HG02759 (cell line): Measurements from ENCODE around the gene HDHD2.

ENCODE experiments used
- ATAC-seq: cut with Tn5 transposase; IDR thresholded peaks from one replicate; pipeline ENCODE4 v1.9.1; 2021; ENCODE audit warnings: mild to moderate bottlenecking, moderate library complexity; ENCODE audit not compliant: unreplicated experiment

HDHD2 gene

DNA sequence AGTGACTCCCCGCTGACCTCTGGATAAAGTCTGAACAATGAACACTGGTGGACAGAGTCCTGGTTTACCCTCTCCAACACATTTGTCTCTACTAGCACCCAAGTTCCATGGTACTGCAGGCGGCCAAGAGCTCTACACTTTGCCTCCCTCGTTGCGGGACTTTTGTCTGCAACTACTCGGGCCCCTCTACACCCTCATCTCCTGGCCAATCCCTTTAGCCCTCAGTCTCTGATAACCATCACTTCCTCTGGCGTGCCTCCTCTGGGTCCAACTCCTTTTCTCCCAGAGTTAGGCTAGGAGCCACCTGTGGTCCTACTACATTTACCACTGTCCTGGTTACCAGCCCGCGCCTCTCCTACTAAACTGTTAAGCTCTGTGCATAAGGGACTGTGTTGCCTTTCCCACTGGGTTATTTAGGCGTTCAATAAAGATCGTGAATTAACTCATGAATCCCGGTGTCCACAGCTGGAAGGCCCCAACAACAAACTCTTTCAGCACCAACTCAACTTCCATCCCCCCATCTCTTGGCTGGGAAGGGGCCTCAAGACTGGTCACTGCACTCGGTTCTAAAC is 757 bp downstream of the HDHD2 start:
- no peak for ATAC-seq

DNA sequence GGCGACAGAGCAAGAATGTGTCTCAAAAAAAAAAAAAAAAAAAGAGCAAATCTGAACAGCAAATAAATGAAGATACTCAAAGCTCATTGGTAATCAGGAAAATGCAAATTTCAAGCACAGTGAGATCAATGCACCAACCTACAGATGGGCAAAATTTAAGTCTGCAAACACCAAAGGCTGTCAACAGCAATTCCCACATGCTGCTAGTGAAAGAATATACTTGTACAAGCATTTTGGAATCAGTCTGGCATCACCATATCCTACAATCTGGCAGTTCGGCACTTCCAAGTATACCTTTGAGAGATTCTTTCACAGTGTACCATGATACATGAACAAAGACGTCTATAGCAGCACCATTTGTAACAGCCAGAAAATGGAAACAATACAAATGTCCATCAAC is 4.1 kb downstream of the HDHD2 start:
- no peak for ATAC-seq

DNA sequence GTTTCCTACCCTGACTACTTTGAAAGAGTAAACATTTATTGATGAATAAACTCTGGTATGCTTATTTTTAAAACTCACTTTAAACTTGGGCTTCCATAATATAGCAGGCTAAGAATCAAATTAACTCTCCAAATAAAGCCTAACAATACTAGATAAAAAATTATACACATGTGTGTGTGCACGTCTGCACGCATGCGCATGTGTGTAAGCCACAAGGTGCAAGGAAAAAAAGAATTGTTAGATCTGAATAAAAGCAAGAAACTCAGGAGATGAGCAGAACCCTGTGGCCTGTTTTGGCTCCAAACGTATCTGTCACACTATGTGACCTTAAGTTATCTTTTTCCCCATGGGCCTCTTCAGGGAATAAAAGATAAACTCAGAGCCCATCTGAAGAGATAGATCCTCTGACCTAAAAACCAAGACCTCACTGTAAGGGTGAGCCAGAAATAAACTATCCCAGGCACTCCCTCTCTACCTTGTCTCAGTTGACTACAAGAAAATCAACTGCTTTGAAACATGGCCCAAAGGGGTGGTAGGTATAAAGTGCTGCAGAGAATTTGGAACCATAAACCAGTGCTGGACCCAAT is 6.3 kb downstream of the HDHD2 start:
- ATAC-seq, result no peak

DNA sequence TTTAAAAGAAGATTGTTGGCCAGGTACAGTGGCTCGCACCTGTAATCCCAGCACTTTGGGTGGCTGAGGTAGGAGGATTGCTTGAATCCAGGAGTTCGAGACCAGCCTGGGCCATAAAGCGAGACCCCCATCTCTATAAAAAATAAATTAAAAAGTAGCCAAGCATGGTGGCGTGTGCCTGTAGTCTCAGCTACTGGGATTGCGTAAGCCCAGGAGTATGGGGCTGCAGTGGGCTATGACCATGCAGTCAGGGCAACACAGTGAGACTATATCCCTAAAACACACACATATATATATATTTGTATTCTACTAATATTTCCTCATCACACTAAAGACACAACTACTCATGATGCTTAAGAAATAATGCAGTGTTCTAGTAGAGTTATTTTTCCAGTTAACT is 7.1 kb downstream of the HDHD2 start:
- ATAC-seq, result no peak

DNA sequence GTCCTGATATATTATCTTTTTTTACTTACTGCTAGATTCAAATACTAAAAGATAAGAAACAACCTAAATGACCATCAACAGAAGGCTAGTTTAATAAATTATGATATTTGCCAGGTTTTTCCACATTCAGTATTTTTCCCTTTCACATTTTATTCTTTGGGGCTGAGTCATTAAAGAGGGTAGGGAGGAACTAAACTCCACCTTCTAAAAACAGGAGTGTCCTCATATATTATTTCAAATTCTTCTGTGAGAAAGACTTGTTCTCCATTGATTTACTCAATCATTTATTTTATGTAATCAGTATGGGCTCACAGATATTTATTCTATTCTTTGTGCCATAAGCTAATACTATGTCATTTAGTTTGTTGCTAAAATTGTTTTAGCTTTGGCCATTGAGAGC is 9.0 kb downstream of the HDHD2 start:
- no peak for ATAC-seq

DNA sequence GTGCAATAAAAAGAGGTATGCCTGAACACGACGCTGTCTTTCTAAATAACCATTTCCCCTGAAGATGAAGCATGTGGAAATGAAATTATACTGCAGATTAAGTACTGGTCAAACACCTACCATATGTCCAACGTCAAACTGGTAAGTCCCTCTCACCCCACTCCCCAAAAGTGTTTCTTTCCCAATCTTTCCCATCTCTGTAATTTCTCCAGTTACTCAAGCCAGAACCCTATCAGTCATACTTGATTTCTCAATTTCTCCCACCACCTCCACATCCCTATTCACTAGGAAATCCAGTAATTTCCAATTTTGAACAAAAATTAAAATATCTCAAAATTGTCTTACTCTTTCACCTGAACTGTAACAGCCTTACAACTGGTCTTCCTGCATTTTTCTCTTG is 29.2 kb downstream of the HDHD2 start:
- ATAC-seq, result no peak

DNA sequence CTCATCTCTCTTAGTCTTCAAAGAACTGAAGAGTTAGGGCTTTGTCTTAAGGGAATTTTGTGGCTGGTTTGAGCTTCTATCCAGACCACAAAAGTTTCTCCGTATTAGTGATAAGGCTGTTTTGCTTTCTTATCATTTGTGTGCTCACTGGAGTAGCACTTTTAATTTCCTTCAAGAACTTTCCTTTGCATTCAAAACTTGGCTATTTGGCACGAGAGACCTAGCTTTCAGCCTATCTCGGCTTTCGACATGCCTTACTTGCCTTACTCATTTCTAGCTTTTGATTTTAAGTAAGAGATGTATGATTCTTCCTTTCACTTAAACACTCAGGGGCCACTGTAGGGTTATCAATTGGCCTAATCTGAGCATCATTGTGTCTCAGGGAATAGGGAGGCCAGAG is 29.9 kb downstream of the HDHD2 start:
- ATAC-seq, result peak; percentile 98

DNA sequence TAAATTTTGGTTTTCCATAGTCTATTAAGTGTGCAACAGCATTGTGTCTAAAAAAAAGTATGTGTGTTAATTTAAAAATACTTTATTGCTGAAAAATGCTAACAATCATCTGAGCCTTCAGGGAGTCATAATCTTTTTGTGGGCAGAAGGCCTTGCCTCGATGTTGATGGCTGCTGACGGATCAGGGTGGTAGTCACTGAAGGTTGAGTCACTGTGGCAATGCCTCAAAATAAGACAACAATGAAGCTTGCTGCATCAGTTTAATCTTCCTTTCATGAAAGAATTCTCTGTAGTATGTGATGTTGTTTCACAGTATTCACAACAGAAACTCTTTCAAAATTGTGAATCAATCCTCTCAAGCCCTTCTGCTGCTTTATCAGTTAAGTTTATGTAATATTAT is 31.3 kb downstream of the HDHD2 start:
- ATAC-seq, result no peak

DNA sequence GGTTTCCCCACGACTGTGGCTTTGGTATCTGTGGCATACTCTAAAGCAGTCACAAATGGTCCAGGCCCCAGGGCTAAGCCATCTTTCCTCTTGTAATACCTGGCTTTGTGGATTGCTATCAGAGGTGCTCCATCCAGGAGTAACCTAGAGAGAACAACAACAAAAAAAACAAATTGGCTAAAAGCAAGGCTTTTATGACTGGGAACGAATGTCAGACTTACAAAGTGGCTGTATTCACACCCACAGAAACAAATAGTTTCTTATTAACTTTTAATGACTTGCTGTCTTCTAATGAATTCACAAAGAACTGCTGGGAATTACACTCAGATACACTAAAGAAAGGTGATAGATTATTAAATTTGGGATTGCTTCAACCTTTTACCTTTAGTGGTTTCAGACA is 35.1 kb downstream of the HDHD2 start:
- ATAC-seq, result no peak

DNA sequence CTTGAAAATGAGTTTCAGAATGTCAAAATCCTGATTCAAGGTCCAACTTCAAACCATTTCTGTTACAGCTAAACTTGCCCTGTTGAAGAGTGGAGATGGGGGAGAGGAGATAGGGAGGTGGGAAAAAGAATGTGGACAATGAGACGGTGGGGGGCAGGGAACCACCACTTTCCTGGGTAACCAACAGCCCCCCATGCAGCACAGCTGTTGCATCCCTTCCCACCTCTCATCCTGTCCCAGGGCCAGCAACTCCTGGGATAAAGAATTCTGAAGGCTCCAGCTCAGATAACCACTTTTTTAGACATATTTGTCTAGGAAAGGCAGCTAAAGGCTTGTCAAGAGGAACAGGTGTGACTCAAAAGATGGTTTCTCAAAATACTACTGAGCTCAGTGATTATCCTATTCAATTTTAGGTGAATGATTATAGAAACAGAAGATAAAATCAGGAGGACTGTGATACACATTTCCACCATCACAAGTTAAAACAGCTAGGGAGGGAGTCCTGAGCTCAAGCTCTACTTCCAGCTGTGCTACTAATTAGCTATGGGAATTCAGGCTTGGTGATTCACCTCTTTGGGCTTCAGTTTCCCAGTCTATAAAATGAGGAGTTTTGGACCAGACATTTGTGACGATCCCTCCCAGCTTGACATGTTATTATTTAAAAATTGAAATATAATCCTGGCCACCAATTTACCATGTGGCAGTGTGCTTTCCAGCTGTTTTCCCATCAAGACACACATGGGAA is 36.3 kb downstream of the HDHD2 start:
- ATAC-seq, result no peak

DNA sequence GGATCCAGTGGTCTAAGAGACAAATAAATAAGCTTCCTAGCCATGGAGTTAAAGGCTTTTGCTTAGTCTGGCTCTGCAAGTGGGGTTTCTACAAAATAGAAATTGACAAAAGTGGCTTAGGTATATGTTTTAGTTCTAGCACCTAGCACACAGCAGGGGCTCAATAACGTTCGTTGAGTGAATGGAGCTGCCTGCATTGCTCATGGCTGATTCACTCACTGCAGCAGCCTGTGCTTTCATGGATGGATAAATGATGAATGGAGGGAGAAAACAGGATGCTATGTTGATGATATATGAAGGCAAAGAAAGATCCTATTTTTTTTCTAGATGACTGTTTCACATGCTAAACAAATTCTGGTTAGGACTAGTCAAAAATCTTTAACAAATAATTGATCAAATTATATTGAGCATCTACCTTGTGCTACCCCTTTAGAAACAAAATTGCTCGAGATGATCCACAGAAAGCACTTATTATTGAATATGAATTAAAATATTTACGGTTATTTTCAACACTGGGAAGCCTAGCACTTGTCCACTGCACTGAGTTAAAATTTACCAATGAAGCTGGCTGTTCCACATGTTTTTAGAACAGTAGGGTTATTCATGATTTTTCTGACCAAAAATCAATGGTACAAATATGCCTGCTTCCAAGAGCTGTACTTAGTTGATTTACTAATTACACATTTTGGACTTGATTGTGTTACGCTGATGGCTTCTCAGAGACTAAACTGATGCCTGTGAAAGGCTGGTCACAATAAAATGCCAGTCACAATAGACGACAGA is 39.6 kb downstream of the HDHD2 start:
- ATAC-seq, result no peak

DNA sequence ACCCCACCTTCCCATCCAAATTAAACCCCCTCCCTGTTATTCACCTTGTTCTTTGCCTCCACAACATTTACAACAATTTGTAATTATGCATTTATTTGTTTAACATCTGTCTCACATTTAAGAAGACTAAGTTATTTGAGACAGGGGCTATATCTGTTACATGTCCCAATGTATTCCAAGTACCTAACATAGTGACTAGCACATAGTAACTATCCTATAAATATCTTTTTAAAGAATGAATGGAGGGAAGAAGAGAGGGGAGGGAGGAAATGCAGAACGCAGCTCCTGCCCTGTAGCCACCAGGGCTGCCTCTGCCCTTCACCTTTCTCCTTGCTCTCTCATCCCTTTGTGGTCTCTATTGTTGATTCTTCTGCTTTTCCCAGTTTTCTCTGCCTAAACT is 40.6 kb downstream of the HDHD2 start:
- ATAC-seq, result no peak

DNA sequence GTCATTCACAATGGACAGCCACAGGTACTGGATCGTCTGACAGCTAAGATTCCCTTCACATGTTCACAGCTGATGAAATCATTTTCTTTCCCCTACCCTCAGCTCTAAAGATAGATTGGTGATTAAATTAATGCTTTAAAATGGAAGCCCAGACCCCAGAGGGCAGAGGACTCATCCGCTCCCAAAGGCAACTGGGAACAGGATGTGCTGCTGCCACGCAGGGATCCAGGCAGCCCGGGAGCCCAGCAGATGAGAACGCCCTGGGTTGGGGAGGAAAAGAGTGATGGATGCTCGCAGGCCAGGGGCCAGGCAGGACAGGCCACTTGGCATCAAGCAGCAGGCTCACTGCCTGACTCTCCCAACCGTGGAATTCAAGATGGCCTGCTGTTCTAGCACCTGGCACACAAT is 41.3 kb downstream of the HDHD2 start:
- no peak for ATAC-seq

DNA sequence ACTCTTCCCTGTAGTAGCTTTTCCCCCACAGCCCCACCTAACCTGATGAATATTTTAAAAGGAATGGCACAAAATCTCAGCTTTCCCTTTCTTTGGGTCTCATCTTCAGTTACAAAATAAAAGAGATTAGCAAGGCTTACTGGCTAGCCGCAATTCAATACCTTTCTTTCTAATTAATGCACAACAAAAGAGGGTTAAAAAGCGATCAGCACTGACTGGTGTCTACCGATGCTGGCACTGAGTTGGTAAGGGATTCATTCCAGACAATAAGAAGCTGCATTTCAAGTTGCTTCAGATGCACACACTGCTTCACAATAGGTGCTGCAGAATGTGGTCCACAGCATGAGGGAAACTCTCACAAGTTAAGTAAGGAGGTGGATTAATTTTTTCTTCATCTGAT is 41.9 kb downstream of the HDHD2 start:
- ATAC-seq, result no peak

DNA sequence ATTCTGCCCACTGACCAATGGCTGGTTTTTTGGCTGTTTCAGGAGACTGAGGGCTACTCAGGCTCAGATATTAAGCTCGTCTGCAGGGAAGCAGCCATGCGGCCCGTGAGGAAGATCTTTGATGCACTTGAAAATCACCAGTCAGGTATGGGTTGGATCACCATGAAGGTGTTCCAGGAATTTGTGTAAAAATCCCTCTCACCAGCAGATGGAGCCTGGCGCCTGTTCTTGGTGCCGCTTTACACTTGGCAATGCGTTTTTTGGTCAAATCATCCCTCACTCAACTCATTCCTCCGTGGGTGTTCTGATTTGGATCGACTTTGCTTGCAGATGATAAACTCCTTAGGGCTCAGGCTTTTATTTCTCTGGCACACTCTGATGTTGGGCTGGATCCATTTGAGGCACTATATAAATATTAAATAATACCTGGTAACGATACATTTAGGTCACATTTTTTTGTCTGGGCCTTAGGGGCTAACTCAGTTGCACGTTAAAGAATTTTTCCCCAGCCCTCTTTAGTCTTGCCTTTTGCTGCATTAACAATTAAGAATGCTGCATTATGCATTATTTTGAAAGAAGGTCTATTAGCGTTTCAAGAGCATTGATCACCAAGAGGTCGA is 50.0 kb downstream of the HDHD2 start:
- no peak for ATAC-seq

DNA sequence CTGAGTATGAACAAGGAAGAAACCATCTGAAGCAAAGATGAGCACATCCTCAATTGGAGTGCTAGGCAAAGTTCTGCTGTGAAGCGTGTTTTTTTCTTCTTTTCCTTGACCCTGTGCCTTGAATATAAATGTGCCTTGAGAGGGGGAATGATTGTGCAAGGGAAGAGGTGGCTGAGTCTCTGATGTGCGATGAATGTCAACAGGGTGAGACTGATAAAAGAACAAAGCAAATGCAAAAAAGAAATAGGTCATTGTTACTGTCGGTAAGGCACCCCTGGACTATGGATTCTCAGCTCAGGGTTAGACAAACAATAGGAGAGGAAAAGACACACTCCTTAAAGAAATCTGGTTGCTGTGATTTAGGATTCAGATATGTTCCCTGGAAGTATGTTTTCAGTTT is 54.5 kb downstream of the HDHD2 start:
- ATAC-seq, result no peak

DNA sequence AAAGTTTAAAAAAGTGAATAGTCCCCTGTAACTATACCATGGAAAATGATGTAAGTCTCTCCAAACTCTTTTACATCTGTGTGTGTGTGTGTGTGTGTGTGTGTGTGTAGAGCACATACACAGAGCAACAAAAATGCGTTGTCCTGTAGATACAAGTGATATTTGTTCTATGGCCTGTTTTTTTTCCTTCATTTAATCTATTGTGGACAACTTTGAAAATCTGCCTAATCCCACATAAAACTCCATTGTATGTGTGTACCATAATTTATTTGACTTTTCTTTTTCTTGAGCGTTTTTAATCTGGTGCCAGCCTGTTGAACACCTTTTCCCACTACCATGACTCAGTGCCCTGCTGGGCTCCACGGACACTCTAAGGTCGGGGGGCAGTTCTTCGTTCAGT is 62.6 kb downstream of the HDHD2 start:
- no peak for ATAC-seq

DNA sequence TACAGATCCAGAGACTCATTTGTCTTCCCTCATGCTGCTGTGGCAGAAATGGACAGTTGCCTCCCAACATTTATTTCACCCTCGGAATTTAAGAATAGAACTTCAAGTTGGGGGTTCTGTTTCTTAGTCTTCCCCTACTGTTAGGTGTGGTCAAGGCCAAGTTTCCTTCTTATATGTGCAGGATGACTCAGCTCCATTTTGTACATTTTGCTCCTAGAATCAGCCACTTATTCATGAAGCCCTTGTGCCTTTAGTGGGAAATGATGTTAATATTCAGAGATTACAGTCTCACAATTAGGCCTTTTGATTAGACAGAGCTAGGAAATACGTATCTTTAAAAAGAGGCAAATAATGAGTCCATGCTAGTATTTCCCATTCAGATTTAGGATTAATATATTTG is 68.7 kb downstream of the HDHD2 start:
- ATAC-seq, result no peak

DNA sequence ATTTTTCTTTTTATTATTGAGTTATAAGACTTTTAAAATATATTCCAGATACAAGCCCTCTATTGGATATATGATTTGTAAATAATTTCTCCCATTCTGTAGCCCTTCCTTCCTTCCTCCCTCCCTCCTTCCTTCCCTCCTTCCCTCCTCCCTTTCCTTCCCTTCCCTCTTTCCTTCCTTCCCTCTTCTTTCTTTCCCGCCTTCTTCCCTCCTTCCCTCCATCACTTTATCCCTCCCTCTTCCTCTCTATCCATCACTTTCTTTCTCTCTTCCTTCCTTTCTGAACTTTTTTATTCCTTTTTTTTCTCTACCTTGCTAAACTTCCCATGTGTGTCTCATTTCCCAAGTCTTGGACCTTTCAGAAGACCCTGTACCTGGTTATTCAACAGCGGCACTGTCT is 69.4 kb downstream of the HDHD2 start:
- no peak for ATAC-seq

DNA sequence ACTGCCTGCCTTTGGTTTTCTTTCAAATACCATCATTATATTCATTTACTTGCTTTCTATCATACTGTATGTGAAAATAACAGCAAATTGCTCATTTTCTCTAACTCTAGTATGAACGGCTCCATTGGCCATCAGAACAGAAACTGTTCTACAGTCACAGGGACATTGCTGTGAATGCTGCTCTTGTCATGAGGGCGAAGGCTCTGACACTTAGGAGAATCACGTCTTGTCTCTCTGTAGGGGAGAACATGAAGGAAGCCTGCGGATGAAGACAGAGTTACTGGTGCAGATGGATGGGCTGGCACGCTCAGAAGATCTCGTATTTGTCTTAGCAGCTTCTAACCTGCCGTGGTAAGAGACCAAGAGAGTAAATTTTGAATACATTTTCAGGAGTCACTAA is 73.2 kb downstream of the HDHD2 start:
- ATAC-seq, result no peak

DNA sequence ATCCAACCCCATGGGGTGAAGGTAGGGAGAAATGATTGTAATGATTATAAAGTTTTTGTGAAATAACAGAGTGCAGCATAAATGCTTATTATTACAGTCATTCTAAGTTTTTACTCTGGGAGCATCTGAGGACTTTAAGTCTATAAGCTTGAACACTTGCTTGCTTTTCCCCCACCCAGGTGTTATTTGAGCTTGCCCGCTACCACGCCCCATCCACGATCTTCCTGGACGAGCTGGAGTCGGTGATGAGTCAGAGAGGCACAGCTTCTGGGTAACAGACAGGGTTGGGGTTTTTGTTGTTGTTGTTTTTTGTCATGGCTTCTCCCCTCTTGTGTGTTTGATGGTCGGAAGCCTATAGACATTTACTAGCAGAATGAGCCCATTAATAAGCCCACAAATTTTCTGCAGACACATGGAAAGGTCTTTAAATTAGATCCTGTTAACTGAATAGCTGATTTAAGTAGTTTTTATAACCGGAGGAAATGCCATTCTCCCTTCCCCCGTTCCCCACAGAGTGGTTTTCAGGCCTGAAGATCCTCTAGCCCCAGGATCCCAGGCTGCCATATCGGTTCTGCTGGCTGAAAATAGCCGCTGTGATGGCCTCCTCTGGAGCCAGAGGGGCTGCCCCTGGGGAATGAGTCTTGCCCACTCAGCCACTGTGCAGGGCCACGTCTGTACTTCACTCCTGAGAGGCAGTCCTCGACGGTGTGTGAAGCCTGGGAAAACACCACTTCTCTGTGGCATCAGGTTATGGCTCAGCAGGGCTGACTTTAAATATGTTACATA is 75.0 kb downstream of the HDHD2 start:
- no peak for ATAC-seq
